ENCODE results near the gene ABHD8.

GRCh38 chr19:17341386-17341785, 38.2 kb upstream of the ABHD8 start:
- TF ChIP-seq CTCF (IDR thresholded peaks at IDR 0.05; ENCODE audit: low read length) (no peak), EZH2 (optimal IDR thresholded peaks at IDR 0.05; ENCODE audit: low read depth, low read length) (no peak)
